K562 (cell line): ENCODE data around the gene BLOC1S3. TPM values are rescaled to one million over a fixed set of nuclear protein-coding genes. Genes with fewer than 3 reads are reported as not detected.

ENCODE experiments used
- ATAC-seq: fragments of 200-7000 bp; cut with Tn5 transposase; 3 replicates; pipeline ENCODE4 v1.9.1; 2020; ENCODE audit warnings: moderate library complexity
- BruUV-seq: library from RNA; stranded (reverse); fragments of 400-500 nt; replicated peaks from 2 replicates; lab custom pipeline; 2021; lab: Mats Ljungman, UMichigan
- CTCF ChIA-PET: fragments of 300-600 bp; formaldehyde crosslinking; extraction: SDS; loops from one replicate; lab custom pipeline; 2021; ENCODE audit warnings: low intra/inter-chr PET ratio; lab: Yijun Ruan, JAX
- POLR2A ChIA-PET: fragments of 300-600, 350-650 bp; sonication (Branson Sonifier 250); formaldehyde crosslinking; extraction: SDS; loops from one replicate; lab custom pipeline; 2021; ENCODE audit warnings: antibody characterized with exemption, inconsistent platforms; lab: Yijun Ruan, JAX
- DNase-seq, 4 experiments: peaks; one replicate each; pipeline versions ENCODE4 v3.0.0 to v3.0.0-alpha.2; 2011 to 2018; ENCODE audit warnings: low spot score in 3 of 4, mixed read lengths in 3 of 4; ENCODE audit errors: extremely low read depth in 1 of 4
- FAIRE-seq: peaks from 2 replicates; lab custom pipeline; 2011; peaks lifted over from hg19 to GRCh38; lab: Jason Lieb, UNC
- H2AFZ ChIP-seq: 2 replicates; pipeline ENCODE4 v1.6.0; 2011; ENCODE audit warnings: low read depth, low read length, control low read depth, inconsistent platforms
- H3K27ac ChIP-seq: fragments of 200-600 bp; 3 replicates; pipeline ENCODE4 v1.8.0; 2011; ENCODE audit warnings: low read depth, mild to moderate bottlenecking, control low read depth, inconsistent platforms, low read length, moderate library complexity, mixed read lengths; ENCODE audit errors: extremely low read depth
- H3K27me3 ChIP-seq, 2 experiments: fragments of 300-600 bp in 1 of 2; 2 replicates in 1 of 2; 3 replicates in 1 of 2; pipeline versions ENCODE4 v1.6.0 to v1.8.0; 2011; ENCODE audit warnings: inconsistent platforms in 2 of 2, low read length in 2 of 2, mild to moderate bottlenecking in 1 of 2, mixed read lengths in 1 of 2, moderate library complexity in 1 of 2; ENCODE audit not compliant: control insufficient read depth in 2 of 2, insufficient read depth in 2 of 2
- H3K36me3 ChIP-seq: fragments of 300-600 bp; 3 replicates; pipeline ENCODE4 v1.8.0; 2011; ENCODE audit warnings: mild to moderate bottlenecking, low read length, inconsistent platforms; ENCODE audit not compliant: control insufficient read depth, insufficient read depth
- H3K4me1 ChIP-seq, 2 experiments: fragments of 200-600 bp in 1 of 2; replicated peaks in 1 of 2; 2 replicates in 1 of 2; 3 replicates in 1 of 2; pipeline versions ENCODE4 v1.5.1 to v1.8.0; 2011; ENCODE audit warnings: inconsistent platforms in 2 of 2, low read length in 2 of 2, mild to moderate bottlenecking in 1 of 2, mixed read lengths in 1 of 2, moderate library complexity in 1 of 2; ENCODE audit not compliant: control insufficient read depth in 2 of 2, insufficient read depth in 2 of 2
- H3K4me2 ChIP-seq: 2 replicates; pipeline ENCODE4 v1.6.1; 2011; ENCODE audit warnings: low read length, control low read depth, inconsistent platforms, mixed read lengths; ENCODE audit not compliant: insufficient read depth
- H3K4me3 ChIP-seq: fragments of 200-600 bp; sonication (generic), shearing (Covaris generic); 2 replicates; pipeline ENCODE4 v1.5.1; 2016; ENCODE audit warnings: control low read depth, inconsistent platforms
- H3K79me2 ChIP-seq: fragments of 200-600 bp; 3 replicates; pipeline ENCODE4 v1.8.0; 2011; ENCODE audit warnings: low read length, inconsistent platforms; ENCODE audit not compliant: control insufficient read depth, insufficient read depth
- H3K9ac ChIP-seq, 2 experiments: 2 replicates each; pipeline versions ENCODE4 v1.6.0 to v1.6.1; 2011; ENCODE audit warnings: low read depth in 2 of 2, low read length in 2 of 2, control low read depth in 1 of 2, inconsistent platforms in 1 of 2, mild to moderate bottlenecking in 1 of 2, mixed read lengths in 1 of 2; ENCODE audit not compliant: insufficient read depth in 1 of 2
- H3K9me1 ChIP-seq: one replicate; pipeline ENCODE4 v1.6.0; 2011; ENCODE audit warnings: inconsistent platforms, mild to moderate bottlenecking, low read length, moderate library complexity; ENCODE audit not compliant: control insufficient read depth, insufficient read depth
- H3K9me3 ChIP-seq: replicated peaks from 2 replicates; pipeline ENCODE4 v1.5.1; 2011; ENCODE audit warnings: low read depth, low read length, inconsistent platforms; ENCODE audit not compliant: control insufficient read depth, insufficient read depth
- H4K20me1 ChIP-seq: replicated peaks from 2 replicates; pipeline ENCODE4 v1.6.1; 2011; ENCODE audit warnings: low read length, inconsistent platforms, mixed read lengths; ENCODE audit not compliant: control insufficient read depth, insufficient read depth
- BHLHE40 ChIP-seq: IDR thresholded peaks from 2 replicates; pipeline ENCODE4 v1.6.1; 2011; ENCODE audit warnings: low read length, improper control_type of control experiment
- EWSR1 ChIP-seq: fragments of 450-650 bp; IDR thresholded peaks from 2 replicates; pipeline ENCODE4 v1.6.1; 2018; ENCODE audit warnings: borderline replicate concordance, mild to moderate bottlenecking, low read depth, moderate library complexity; ENCODE audit not compliant: partially characterized antibody
- HDAC8 ChIP-seq: fragments of 450-650 bp; IDR thresholded peaks from 2 replicates; pipeline ENCODE4 v1.6.1; 2016; ENCODE audit warnings: mild to moderate bottlenecking, missing genetic modification characterization, moderate library complexity, missing compliant biosample characterization
- JUN ChIP-seq, 2 experiments: sonication (generic) in 1 of 2; formaldehyde crosslinking in 1 of 2; IDR thresholded peaks; 2 replicates each; pipeline versions ENCODE4 v1.6.1 to v1.8.0; 2012 to 2022; ENCODE audit warnings: borderline replicate concordance in 2 of 2, mild to moderate bottlenecking in 2 of 2, improper control_type of control experiment in 1 of 2, low read depth in 1 of 2, low read length in 1 of 2, missing genetic modification reagents in 1 of 2
- MAFG ChIP-seq: fragments of 450-650 bp; conservative IDR thresholded peaks from 2 replicates; pipeline ENCODE4 v1.6.1; 2016; ENCODE audit warnings: missing genetic modification characterization, missing compliant biosample characterization
- MTF1 ChIP-seq: fragments of 250-450 bp; sonication (Bioruptor Pico); IDR thresholded peaks from 2 replicates; pipeline ENCODE4 v1.9.0; 2021; ENCODE audit warnings: moderate library complexity, mild to moderate bottlenecking, inconsistent platforms, borderline replicate concordance
- NCOA6 ChIP-seq: fragments of 450-650 bp; IDR thresholded peaks from 2 replicates; pipeline ENCODE4 v1.6.1; 2017; ENCODE audit warnings: mild to moderate bottlenecking
- NFYB ChIP-seq: IDR thresholded peaks from 2 replicates; pipeline ENCODE4 v1.6.1; 2011; ENCODE audit warnings: mild to moderate bottlenecking, moderate library complexity; ENCODE audit not compliant: insufficient read length; ENCODE audit errors: extremely low read depth
- OTX1 ChIP-seq: fragments of 450-650 bp; formaldehyde crosslinking; IDR thresholded peaks from 2 replicates; pipeline ENCODE4 v1.4.0; 2022; ENCODE audit warnings: mild to moderate bottlenecking
- PTBP1 ChIP-seq: fragments of 200-400 bp; formaldehyde crosslinking; IDR thresholded peaks from 2 replicates; pipeline ENCODE4 v1.6.1; 2017; ENCODE audit warnings: low read depth, low read length
- SAP30 ChIP-seq: fragments of 200-600 bp; sonication (generic); IDR thresholded peaks from 2 replicates; pipeline ENCODE4 v1.6.1; 2012; ENCODE audit warnings: borderline replicate concordance, low read depth, mild to moderate bottlenecking, moderate library complexity, low read length, control low read depth, inconsistent platforms; ENCODE audit not compliant: insufficient read depth, poor library complexity, severe bottlenecking
- SUPT5H ChIP-seq: fragments of 450-650 bp; IDR thresholded peaks from 2 replicates; pipeline ENCODE4 v1.6.1; 2016
- ZNF77 ChIP-seq: fragments of 250-450 bp; sonication (Bioruptor Pico); IDR thresholded peaks from 2 replicates; pipeline ENCODE4 v1.5.0; 2020
- ZNF79 ChIP-seq: fragments of 250-450 bp; sonication (Bioruptor Pico); IDR thresholded peaks from 2 replicates; pipeline ENCODE4 v1.4.0; 2020; ENCODE audit warnings: low read depth, mild to moderate bottlenecking, moderate library complexity
- WGBS: fragments of 100-300 bp; shearing (Covaris generic); methylation state at CpG from one replicate; pipeline ENCODE4 v1.1.6; 2016; ENCODE audit warnings: low coverage, mixed read lengths; ENCODE audit not compliant: insufficient coverage; ENCODE audit errors: missing lambda C conversion rate; 5-methylcytosine and 5-hydroxymethylcytosine counted together
- in situ Hi-C: fragments of 300-500 bp; cut with MboI; formaldehyde crosslinking; loops from 4 replicates; pipeline ENCODE4 v1.15.0; 2018; ENCODE audit warnings: inconsistent platforms, mixed read lengths
- intact Hi-C: fragments of 100-400 bp; cut with micrococcal nuclease; formaldehyde crosslinking; loops from 2 replicates; pipeline ENCODE4 v1.14.2; 2022
- polyA plus RNA-seq, 8 experiments: library from polyadenylated mRNA; depleted of rRNA in 4 of 8; stranded (reverse) in 5 of 8; unstranded in 3 of 8; fragments of >200 nt; fragmentation: Nextera tagmentation in 2 of 8; fragmentation: Illumina TruSeq in 1 of 8; extraction: Ambion mirVana in 2 of 8; extraction: Trizol in 1 of 8; gene quantifications; 2 replicates each; pipeline versions ENCODE4 v1.2.1 to v1.2.3, GENCODE V29; 2011 to 2014; ENCODE audit warnings: inconsistent platforms in 1 of 8, missing spikeins in 1 of 8
- total RNA-seq, 7 experiments: library from RNA; depleted of rRNA in 6 of 7; stranded (reverse); fragments of >200 nt in 6 of 7; fragmentation: Illumina TruSeq in 2 of 7; extraction: Trizol in 2 of 7; gene quantifications; 2 replicates each; pipeline versions ENCODE4 v1.2.1 to v1.2.3, GENCODE V29; 2011 to 2021; ENCODE audit warnings: low replicate concordance in 1 of 7
- TF ChIP-seq, protein P1 (sequence below): fragments of 450-650 bp; formaldehyde crosslinking; IDR thresholded peaks from 2 replicates; pipeline ENCODE4 v1.4.0; 2020; ENCODE audit warnings: mild to moderate bottlenecking
- TF ChIP-seq, protein P2 (sequence below): fragments of 250-450 bp; sonication (Bioruptor Pico); IDR thresholded peaks from 2 replicates; pipeline ENCODE4 v1.8.0; 2021; ENCODE audit warnings: borderline replicate concordance, mild to moderate bottlenecking, moderate library complexity; ENCODE audit not compliant: poor library complexity, severe bottlenecking
- TF ChIP-seq, protein P3 (sequence below): fragments of 450-650 bp; formaldehyde crosslinking; conservative IDR thresholded peaks from 2 replicates; pipeline ENCODE4 v1.4.0; 2022; ENCODE audit warnings: mild to moderate bottlenecking, missing genetic modification characterization
- TF ChIP-seq, protein P4 (sequence below): fragments of 250-450 bp; sonication (Bioruptor Pico); IDR thresholded peaks from 2 replicates; pipeline ENCODE4 v1.5.0; 2021; ENCODE audit warnings: mild to moderate bottlenecking, borderline replicate concordance

The BLOC1S3 gene
- total and polyA plus RNA-seq, 9 of the 15 experiments (the other 6 are each of a cell fraction or from before 2014, with no cell fraction given) = 3.9 to 20.2 (median 10.4) TPM

DNA sequence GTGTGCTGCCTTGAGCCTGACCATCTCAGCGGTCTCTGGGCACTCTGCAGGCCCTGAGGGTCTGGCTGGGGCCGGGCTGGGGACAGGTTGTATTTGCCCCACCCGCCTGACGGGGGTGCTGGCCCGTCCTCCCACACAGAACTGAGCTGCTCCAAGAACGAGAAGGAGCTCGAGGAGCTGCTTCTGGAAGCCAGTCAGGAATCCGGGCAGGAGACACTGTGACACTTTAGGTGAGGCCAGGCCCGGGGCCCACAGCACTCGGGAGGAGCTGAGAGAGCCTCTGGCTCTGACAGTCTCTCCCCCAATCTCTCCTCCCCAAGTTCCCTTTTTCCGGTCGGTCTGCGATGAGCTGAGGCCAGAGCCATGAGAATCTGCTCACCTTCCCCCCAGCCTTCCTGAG, 32.3 kb upstream of the BLOC1S3 start:
- Histone ChIP-seq H3K27me3 (no peaks in the 10 kb centered on the region), H4K20me1 (no peaks in the 10 kb centered on the region), H3K4me3 (no peak overlapping the region), H3K9me3 (no peaks in the 10 kb centered on the region), H3K9ac (peak overlapping the region in 1 of 2 experiments; percentile 70; a peak in 2 of 4 replicates), H3K27ac (no peak overlapping the region), H3K9me1 (no peaks in the 10 kb centered on the region), H3K4me2 (no peak overlapping the region), H2AFZ (no peak overlapping the region), H3K79me2 (no peaks in the 10 kb centered on the region), H3K36me3 (peaks cover 48% of the 10 kb centered on the region; the same call in 1 of the 3 replicates), H3K4me1 (peaks cover 0 to 55% of the 10 kb centered on the region in 2 experiments; a peak in 2 of 5 replicates)
- DNase-seq = no peak
- in situ Hi-C loops (no loop called here), intact Hi-C loops (no loop called here)
- ATAC-seq = no peak
- WGBS = 79% methylated on average over 10 of the region's 13 CpGs
- BruUV-seq = no TSS peak
- ChIA-PET POLR2A (interaction anchor here (0.6 kb wide), 2 partner anchors 18 to 55 kb away, joined by 3 read pairs; no protein-coding TSS in a partner anchor), CTCF (no interaction called here)
- FAIRE-seq = no peak
- TF ChIP-seq, protein P1, sequence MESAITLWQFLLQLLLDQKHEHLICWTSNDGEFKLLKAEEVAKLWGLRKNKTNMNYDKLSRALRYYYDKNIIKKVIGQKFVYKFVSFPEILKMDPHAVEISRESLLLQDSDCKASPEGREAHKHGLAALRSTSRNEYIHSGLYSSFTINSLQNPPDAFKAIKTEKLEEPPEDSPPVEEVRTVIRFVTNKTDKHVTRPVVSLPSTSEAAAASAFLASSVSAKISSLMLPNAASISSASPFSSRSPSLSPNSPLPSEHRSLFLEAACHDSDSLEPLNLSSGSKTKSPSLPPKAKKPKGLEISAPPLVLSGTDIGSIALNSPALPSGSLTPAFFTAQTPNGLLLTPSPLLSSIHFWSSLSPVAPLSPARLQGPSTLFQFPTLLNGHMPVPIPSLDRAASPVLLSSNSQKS (CRISPR knock-in tag) = no peak
- no peak for TF ChIP-seq MAFG (tag)
- no peak for TF ChIP-seq SAP30
- TF ChIP-seq BHLHE40 = no peak
- TF ChIP-seq, protein P2, sequence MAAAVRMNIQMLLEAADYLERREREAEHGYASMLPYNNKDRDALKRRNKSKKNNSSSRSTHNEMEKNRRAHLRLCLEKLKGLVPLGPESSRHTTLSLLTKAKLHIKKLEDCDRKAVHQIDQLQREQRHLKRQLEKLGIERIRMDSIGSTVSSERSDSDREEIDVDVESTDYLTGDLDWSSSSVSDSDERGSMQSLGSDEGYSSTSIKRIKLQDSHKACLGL (CRISPR knock-in tag) = no peak
- TF ChIP-seq, protein P3, sequence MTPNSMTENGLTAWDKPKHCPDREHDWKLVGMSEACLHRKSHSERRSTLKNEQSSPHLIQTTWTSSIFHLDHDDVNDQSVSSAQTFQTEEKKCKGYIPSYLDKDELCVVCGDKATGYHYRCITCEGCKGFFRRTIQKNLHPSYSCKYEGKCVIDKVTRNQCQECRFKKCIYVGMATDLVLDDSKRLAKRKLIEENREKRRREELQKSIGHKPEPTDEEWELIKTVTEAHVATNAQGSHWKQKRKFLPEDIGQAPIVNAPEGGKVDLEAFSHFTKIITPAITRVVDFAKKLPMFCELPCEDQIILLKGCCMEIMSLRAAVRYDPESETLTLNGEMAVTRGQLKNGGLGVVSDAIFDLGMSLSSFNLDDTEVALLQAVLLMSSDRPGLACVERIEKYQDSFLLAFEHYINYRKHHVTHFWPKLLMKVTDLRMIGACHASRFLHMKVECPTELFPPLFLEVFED (CRISPR knock-in tag) = no peak
- no peak for TF ChIP-seq OTX1
- TF ChIP-seq EWSR1 = no peak
- no peak for TF ChIP-seq ZNF79 (CRISPR knock-in tag)
- TF ChIP-seq MTF1 = no peak
- TF ChIP-seq NCOA6 = no peak
- no peak for TF ChIP-seq JUN (IDR thresholded peaks at IDR 0.05; ENCODE audit: borderline replicate concordance, low read depth, low read length)
- TF ChIP-seq JUN (CRISPR knock-in tag; IDR thresholded peaks at IDR 0.05; ENCODE audit: borderline replicate concordance) = no peak
- no peak for TF ChIP-seq ZNF77
- TF ChIP-seq HDAC8 = no peak
- TF ChIP-seq NFYB = no peak
- TF ChIP-seq SUPT5H = no peak
- TF ChIP-seq, protein P4, sequence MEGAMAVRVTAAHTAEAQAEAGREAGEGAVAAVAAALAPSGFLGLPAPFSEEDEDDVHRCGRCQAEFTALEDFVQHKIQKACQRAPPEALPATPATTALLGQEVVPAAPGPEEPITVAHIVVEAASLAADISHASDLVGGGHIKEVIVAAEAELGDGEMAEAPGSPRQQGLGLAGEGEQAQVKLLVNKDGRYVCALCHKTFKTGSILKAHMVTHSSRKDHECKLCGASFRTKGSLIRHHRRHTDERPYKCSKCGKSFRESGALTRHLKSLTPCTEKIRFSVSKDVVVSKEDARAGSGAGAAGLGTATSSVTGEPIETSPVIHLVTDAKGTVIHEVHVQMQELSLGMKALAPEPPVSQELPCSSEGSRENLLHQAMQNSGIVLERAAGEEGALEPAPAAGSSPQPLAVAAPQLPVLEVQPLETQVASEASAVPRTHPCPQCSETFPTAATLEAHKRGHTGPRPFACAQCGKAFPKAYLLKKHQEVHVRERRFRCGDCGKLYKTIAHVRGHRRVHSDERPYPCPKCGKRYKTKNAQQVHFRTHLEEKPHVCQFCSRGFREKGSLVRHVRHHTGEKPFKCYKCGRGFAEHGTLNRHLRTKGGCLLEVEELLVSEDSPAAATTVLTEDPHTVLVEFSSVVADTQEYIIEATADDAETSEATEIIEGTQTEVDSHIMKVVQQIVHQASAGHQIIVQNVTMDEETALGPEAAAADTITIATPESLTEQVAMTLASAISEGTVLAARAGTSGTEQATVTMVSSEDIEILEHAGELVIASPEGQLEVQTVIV = no peak
- TF ChIP-seq PTBP1 = no peak
